GM12878 (cell line): ENCODE data around the gene ZNF879. TPM values are rescaled to one million over a fixed set of nuclear protein-coding genes. Genes with fewer than 3 reads are reported as not detected.

ENCODE experiments used
- ATAC-seq: fragments of 200-7000 bp; cut with Tn5 transposase; 3 replicates; pipeline ENCODE4 v1.9.1; 2020; ENCODE audit warnings: mild to moderate bottlenecking, moderate library complexity
- BruUV-seq: library from RNA; stranded (reverse); fragments of 400-500 nt; replicated peaks from 2 replicates; lab custom pipeline; 2021; lab: Mats Ljungman, UMichigan
- CTCF ChIA-PET: fragments of 300-600 bp; sonication (Branson Sonifier 250); formaldehyde crosslinking; extraction: SDS; loops from one replicate; lab custom pipeline; 2021; ENCODE audit warnings: inconsistent platforms; lab: Yijun Ruan, JAX
- POLR2A ChIA-PET: fragments of 350-600 bp; formaldehyde crosslinking; extraction: SDS; loops from one replicate; lab custom pipeline; 2021; ENCODE audit warnings: inconsistent platforms; lab: Charles Lee
- RAD21 ChIA-PET: fragments of 300-600 bp; sonication (Branson Sonifier 250); formaldehyde crosslinking; loops from one replicate; lab custom pipeline; 2023; ENCODE audit warnings: antibody characterized with exemption; ENCODE audit not compliant: unreplicated experiment; lab: Charles Lee
- SMC1A ChIA-PET: fragments of 300-600 bp; sonication (Branson Sonifier 250); formaldehyde crosslinking; loops from one replicate; lab custom pipeline; 2023; ENCODE audit not compliant: unreplicated experiment, uncharacterized antibody; lab: Charles Lee
- DNase-seq: peaks from one replicate; pipeline ENCODE4 v3.0.0-alpha.2; 2011; ENCODE audit warnings: low read depth, low spot score
- FAIRE-seq: peaks from 3 replicates; lab custom pipeline; 2011; peaks lifted over from hg19 to GRCh38; lab: Jason Lieb, UNC
- H2AFZ ChIP-seq: 2 replicates; pipeline ENCODE4 v1.6.0; 2011; ENCODE audit warnings: low read depth, low read length, control low read depth; ENCODE audit not compliant: control insufficient read depth
- H3K27ac ChIP-seq: 2 replicates; pipeline ENCODE4 v1.5.1; 2011; ENCODE audit warnings: control low read depth; ENCODE audit not compliant: control insufficient read depth, insufficient read depth
- H3K27me3 ChIP-seq, 2 experiments: replicated peaks in 1 of 2; 2 replicates each; pipeline versions ENCODE4 v1.6.0 to v1.6.1; 2011; ENCODE audit warnings: low read length in 1 of 2; ENCODE audit not compliant: control insufficient read depth in 2 of 2, insufficient read depth in 2 of 2
- H3K36me3 ChIP-seq, 2 experiments: 2 replicates each; pipeline ENCODE4 v1.5.1; 2011; ENCODE audit warnings: low read length in 1 of 2; ENCODE audit not compliant: control insufficient read depth in 2 of 2, insufficient read depth in 2 of 2
- H3K4me1 ChIP-seq: 2 replicates; pipeline ENCODE4 v1.6.1; 2011; ENCODE audit warnings: mild to moderate bottlenecking, low read length, moderate library complexity, mixed read lengths; ENCODE audit not compliant: control insufficient read depth, insufficient read depth
- H3K4me2 ChIP-seq: 2 replicates; pipeline ENCODE4 v1.6.0; 2011; ENCODE audit warnings: control low read depth; ENCODE audit not compliant: control insufficient read depth, insufficient read depth
- H3K4me3 ChIP-seq: fragments of 200-600 bp; sonication (generic); 2 replicates; pipeline ENCODE4 v1.5.1; 2016
- H3K79me2 ChIP-seq: 2 replicates; pipeline ENCODE4 v1.6.0; 2011; ENCODE audit warnings: low read length; ENCODE audit not compliant: control insufficient read depth, insufficient read depth
- H3K9ac ChIP-seq: 2 replicates; pipeline ENCODE4 v1.8.0; 2011; ENCODE audit warnings: low read length, control low read depth, mixed read lengths; ENCODE audit not compliant: control insufficient read depth, insufficient read depth
- H3K9me3 ChIP-seq: replicated peaks from 3 replicates; pipeline ENCODE4 v1.5.1; 2011; ENCODE audit warnings: mild to moderate bottlenecking, low read length; ENCODE audit not compliant: control insufficient read depth, insufficient read depth
- H4K20me1 ChIP-seq: 2 replicates; pipeline ENCODE4 v1.6.0; 2011; ENCODE audit not compliant: control insufficient read depth, insufficient read depth
- CEBPB ChIP-seq, 2 experiments: fragments of 150-350 bp in 1 of 2; IDR thresholded peaks; 2 replicates each; pipeline ENCODE4 v1.6.1; 2012 to 2014; ENCODE audit warnings: low read depth in 2 of 2, low read length in 2 of 2, borderline replicate concordance in 1 of 2, inconsistent platforms in 1 of 2
- CHD2 ChIP-seq: IDR thresholded peaks from 2 replicates; pipeline ENCODE4 v1.6.1; 2011; ENCODE audit warnings: low read depth, low read length, improper control_type of control experiment, borderline replicate concordance
- EZH2 ChIP-seq: IDR thresholded peaks from 2 replicates; pipeline ENCODE4 v1.6.1; 2012; ENCODE audit warnings: low read depth, mild to moderate bottlenecking, control low read depth, inconsistent platforms, low read length, borderline replicate concordance; ENCODE audit not compliant: control insufficient read depth
- FOS ChIP-seq: IDR thresholded peaks from 3 replicates; pipeline ENCODE4 v1.6.1; 2011; ENCODE audit warnings: borderline replicate concordance; ENCODE audit not compliant: insufficient read length; ENCODE audit errors: extremely low read depth
- GABPA ChIP-seq: IDR thresholded peaks from 2 replicates; pipeline ENCODE4 v1.6.1; 2014; ENCODE audit warnings: antibody characterized with exemption, low read depth, mild to moderate bottlenecking, inconsistent platforms
- MTA3 ChIP-seq: IDR thresholded peaks from 2 replicates; pipeline ENCODE4 v1.6.1; 2012; ENCODE audit warnings: low read length, inconsistent platforms, borderline replicate concordance
- MYC ChIP-seq: IDR thresholded peaks from 2 replicates; pipeline ENCODE4 v1.6.1; 2011; ENCODE audit warnings: mild to moderate bottlenecking, low read length, moderate library complexity, inconsistent platforms; ENCODE audit not compliant: insufficient read depth, insufficient replicate concordance, insufficient read length, severe bottlenecking
- NBN ChIP-seq: fragments of 450-650 bp; IDR thresholded peaks from 2 replicates; pipeline ENCODE4 v1.6.1; 2016
- NR2F1 ChIP-seq: fragments of 450-650 bp; conservative IDR thresholded peaks from 2 replicates; pipeline ENCODE4 v1.6.1; 2017; ENCODE audit warnings: mild to moderate bottlenecking
- PAX8 ChIP-seq: fragments of 450-650 bp; IDR thresholded peaks from 2 replicates; pipeline ENCODE4 v1.6.1; 2017; ENCODE audit warnings: mild to moderate bottlenecking, moderate library complexity
- WGBS: methylation state at CpG from one replicate; pipeline ENCODE4 v1.1.6; 2016; ENCODE audit warnings: low lambda C conversion rate; ENCODE audit not compliant: insufficient replicate concordance, insufficient coverage; ENCODE audit errors: missing lambda C conversion rate; 5-methylcytosine and 5-hydroxymethylcytosine counted together
- in situ Hi-C: fragments of 300-500 bp; cut with MboI; formaldehyde crosslinking; loops from 9 replicates; pipeline ENCODE4 v1.14.3; 2018; ENCODE audit warnings: mixed read lengths
- intact Hi-C: fragments of 100-400 bp; cut with micrococcal nuclease; formaldehyde crosslinking; loops from one replicate; pipeline ENCODE4 v1.14.2; 2022; ENCODE audit not compliant: unreplicated experiment
- polyA plus RNA-seq, 11 experiments: library from polyadenylated mRNA; depleted of rRNA in 4 of 11; unstranded in 6 of 11; stranded (reverse) in 5 of 11; fragments of >200 nt; fragmentation: Nextera tagmentation in 4 of 11; fragmentation: Illumina TruSeq in 1 of 11; extraction: Ambion mirVana in 4 of 11; extraction: Trizol in 1 of 11; gene quantifications; 1 replicate in 1 of 11; 2 replicates in 10 of 11; pipeline versions ENCODE4 v1.2.1 to v1.2.3, GENCODE V29; 2011 to 2016; ENCODE audit warnings: inconsistent platforms in 2 of 11, missing spikeins in 2 of 11, low read depth in 1 of 11
- total RNA-seq, 4 experiments: library from RNA; depleted of rRNA in 3 of 4; stranded (reverse); fragments of >200 nt in 3 of 4; fragmentation: Illumina TruSeq in 1 of 4; extraction: Trizol in 1 of 4; gene quantifications; 2 replicates each; pipeline versions ENCODE4 v1.2.1 to v1.2.3, GENCODE V29; 2013 to 2021

Gene ZNF879
- total and polyA plus RNA-seq, 10 of the 15 experiments (the other 5 are each of a cell fraction or from before 2014, with no cell fraction given) = 0.03 TPM; not detected in 9

DNA sequence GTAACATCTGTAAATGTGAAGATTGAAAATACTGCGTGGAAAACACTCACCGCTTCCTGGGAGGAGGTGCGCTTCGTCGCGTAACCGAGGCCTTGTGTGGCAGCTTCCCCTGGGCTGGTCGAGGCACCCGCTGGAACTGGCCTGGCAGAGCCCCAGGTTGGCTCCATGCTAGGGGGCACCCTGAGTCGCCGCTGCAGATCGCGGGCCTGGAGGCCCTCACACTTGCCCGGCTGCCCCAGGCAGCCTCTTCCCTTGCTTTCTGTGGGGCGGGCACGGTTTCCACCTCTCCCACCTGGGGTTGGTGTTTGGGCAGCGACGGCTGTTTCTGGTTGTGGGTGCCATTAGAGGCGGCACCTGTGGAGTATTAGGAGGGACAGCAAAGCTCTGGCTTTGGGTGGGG, 37.4 kb downstream of the ZNF879 start:
- Histone ChIP-seq H3K4me2 (no peak overlapping the region), H3K4me1 (no peaks in the 10 kb centered on the region), H3K27ac (no peak overlapping the region), H4K20me1 (no peaks in the 10 kb centered on the region), H3K79me2 (no peaks in the 10 kb centered on the region), H3K4me3 (no peak overlapping the region), H3K9me3 (peaks cover 6% of the 10 kb centered on the region; the same call in 1 of the 3 replicates), H3K27me3 (no peaks in the 10 kb centered on the region), H2AFZ (no peak overlapping the region), H3K9ac (no peak overlapping the region), H3K36me3 (no peaks in the 10 kb centered on the region)
- ATAC-seq (no peak), FAIRE-seq (no peak), DNase-seq (no peak)
- no peak for TF ChIP-seq GABPA
- no peak for TF ChIP-seq PAX8
- no peak for TF ChIP-seq NBN
- no peak for TF ChIP-seq FOS
- no peak for TF ChIP-seq MTA3
- no peak for TF ChIP-seq CHD2
- TF ChIP-seq NR2F1 = no peak
- no peak for TF ChIP-seq MYC
- TF ChIP-seq EZH2 = no peak
- no peak for TF ChIP-seq CEBPB (IDR thresholded peaks at IDR 0.05; ENCODE audit: borderline replicate concordance in 1 of 2, low read depth in 2 of 2, low read length in 2 of 2)
- BruUV-seq = no TSS peak
- intact Hi-C loops (no loop called here), in situ Hi-C loops (no loop called here)
- ChIA-PET SMC1A (no interaction called here), CTCF (no interaction called here), RAD21 (no interaction called here), POLR2A (no interaction called here)
- 82% methylated on average over 19 of the region's 19 CpGs for WGBS
